HG03196 (cell line): ENCODE measurements around the gene EXOC7.

Source experiments
- ATAC-seq: cut with Tn5 transposase; IDR thresholded peaks from one replicate; pipeline ENCODE4 v1.9.1; 2021; ENCODE audit not compliant: unreplicated experiment

EXOC7 gene

GRCh38 chr17:76121932-76122430, 18.4 kb upstream of the EXOC7 start:
- ATAC-seq: no peak

GRCh38 chr17:76120658-76121008, 17.0 kb upstream of the EXOC7 start:
- no peak for ATAC-seq

GRCh38 chr17:76119409-76120371, 16.1 kb upstream of the EXOC7 start:
- no peak for ATAC-seq

GRCh38 chr17:76115138-76115754, 11.7 kb upstream of the EXOC7 start:
- ATAC-seq: no peak

- no peak for ATAC-seq
Observed at GRCh38 chr17:76111956-76112355, 8.4 kb upstream of the EXOC7 start.

- ATAC-seq: no peak
Observed at GRCh38 chr17:76107509-76107908, 3.9 kb upstream of the EXOC7 start.

- no peak for ATAC-seq
Observed at GRCh38 chr17:76106703-76107102, 3.1 kb upstream of the EXOC7 start.

DNA sequence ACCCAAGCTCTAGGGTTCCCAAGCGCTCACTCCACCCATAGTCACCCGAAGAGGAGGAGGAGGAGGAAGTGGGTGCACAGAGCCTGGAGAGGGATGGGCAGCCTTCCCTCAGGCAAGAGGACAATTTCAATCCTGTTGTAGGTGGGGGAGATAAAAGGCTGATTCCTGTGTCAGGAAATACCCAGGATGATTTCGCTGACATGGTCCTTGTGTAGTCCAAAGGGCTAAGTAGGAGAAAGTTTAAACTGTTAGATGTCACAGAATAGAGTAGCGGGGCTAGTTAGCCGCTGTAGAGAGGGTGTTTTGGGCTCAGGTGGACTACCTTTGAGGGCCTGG, 1.3 kb upstream of the EXOC7 start:
- ATAC-seq: no peak

DNA sequence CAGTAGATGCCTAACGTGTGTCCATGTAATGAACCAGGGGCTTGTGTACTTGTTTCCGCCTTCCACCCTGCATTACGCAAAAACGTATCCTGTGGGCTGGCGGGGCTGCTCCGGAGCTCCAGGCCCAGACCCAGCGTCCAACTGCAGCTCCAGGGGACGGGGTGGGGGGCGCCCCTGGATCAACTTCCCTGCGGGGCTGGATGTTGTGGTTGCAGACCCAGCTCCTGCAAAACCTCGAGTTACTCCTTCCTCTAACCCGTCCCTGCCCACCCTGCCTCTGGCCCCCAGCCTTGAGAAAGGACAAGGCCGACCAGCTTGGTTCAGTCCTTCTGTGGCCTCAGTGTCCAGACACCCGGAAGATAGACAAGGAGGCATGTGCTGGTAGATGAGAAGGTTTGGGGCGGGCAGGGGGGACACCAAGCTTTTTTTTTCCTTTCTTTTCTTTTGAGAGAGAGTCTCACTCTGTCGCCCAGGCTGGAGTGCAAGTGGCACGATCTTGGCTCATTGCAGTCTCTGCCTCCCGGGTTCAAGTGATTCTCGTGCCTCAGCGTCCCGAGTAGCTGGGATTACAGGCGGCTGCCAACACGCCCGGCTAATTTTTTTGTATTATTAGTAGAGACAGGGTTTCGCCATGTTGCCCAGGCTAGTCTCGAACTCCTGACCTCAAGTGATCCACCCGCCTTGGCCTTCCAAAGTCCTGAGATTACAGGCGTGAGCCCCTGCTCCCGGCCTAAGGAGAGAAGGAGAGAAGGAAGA, 731 bp upstream of the EXOC7 start:
- no peak for ATAC-seq

GRCh38 chr17:76102944-76103273, 678 bp downstream of the EXOC7 start:
- ATAC-seq: no peak

DNA sequence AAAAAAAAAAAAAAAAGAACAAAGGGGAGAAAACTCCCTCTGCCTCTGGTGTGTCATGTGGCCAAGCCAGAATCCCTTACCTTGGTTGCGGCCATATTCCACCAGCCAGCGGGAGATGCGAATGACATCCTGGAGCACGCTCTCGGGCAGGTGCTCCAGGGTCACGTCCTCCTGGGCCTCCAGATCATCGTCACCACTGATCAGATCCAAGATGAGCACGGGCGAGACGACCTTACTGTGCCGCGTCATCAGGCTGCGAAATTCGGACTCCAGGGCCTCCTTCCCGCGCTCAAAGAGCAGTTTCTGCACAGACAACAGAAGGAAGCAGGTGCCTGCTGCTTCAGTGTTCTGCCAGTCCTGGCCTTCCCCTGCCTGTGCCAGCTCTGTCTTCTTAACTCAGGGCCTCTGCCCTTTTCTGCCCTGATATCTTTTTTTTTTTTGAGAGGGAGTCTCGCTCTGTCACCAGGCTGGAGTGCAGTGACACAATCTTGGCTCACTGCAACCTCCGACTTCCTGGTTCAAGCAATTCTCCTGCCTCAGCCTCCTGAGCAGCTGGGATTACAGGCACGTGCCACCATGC, 5.8 kb downstream of the EXOC7 start:
- ATAC-seq: no peak

- no peak for ATAC-seq
Observed at GRCh38 chr17:76095943-76096342, 7.6 kb downstream of the EXOC7 start.

- ATAC-seq: no peak
Observed at GRCh38 chr17:76094046-76094445, 9.5 kb downstream of the EXOC7 start.

GRCh38 chr17:76092526-76093413, 10.8 kb downstream of the EXOC7 start:
- no peak for ATAC-seq

GRCh38 chr17:76091526-76092286, 11.9 kb downstream of the EXOC7 start:
- no peak for ATAC-seq

DNA sequence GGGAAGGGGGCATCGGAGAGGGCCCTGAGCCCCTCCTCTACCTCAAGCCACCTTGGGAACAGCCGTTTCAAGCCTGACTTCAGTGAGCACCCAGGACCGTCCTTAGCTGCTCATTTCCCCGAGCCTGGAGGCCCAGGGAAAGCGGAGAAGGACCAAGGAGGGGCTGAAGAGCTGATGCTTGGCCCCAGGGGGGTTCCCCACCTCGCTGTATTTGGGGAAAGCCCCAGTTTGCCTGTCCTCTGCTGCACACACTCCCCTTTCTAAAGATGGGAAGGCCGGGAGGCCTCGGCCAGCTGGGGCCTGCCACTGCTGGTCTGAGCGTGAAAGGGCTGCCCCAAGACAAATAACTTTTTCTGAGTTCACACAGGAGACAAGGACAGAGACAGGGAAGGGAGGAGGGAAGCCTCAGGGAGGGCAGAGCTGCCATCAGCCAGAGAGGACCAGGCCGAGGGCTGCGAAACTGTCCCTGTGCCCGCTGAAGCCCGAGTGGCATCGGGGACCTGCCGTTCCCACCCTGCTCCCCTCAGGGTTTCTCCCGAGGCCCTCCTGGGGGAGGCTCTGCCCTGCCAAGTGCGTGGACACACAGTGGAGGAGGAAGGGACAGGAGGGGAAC, 13.0 kb downstream of the EXOC7 start:
- no peak for ATAC-seq

GRCh38 chr17:76089680-76090516, 13.7 kb downstream of the EXOC7 start:
- ATAC-seq: no peak

DNA sequence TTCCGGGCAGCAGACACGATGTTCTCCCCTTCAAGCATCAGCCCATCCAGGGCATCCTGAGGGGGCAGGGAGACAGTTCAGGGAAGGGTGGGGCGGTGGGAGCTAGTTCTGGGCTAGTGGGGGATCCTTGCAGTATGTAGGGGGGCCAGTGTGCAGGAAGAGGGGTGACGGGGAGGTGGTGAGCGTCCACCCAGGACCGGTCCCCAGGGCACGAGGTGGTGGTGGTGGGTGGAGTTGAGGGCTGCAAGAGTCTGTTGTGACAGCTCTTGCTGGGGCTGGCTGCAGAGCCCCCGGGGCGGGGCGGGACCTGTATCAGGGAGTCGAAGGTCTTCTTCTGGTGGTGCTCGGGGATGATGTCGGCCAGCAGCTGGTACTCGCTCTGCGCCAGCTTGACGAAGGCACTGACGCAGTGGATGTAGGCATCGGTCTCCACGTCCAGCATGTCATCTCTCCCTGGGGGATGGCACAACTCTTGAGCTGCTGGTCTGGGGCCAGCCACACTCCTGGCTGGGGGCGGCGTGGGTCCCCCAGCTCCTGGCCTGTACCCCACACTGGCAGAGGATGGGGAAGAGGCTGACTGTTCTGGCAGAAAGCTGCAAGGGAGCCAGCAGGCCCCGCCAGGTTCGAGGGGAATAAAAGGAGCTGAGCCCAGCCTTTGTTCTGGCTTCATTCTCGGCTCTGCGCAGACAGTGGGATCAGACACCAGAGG, 14.6 kb downstream of the EXOC7 start:
- ATAC-seq: no peak
